CD4-positive, alpha-beta T cell treated with Interleukin-21 for 1 hour (primary cell): ENCODE data around the gene PRMT1.
A peak's percentile ranks its signal among the peaks of the same experiment; 100 is the strongest.
"Not testable (repeated sequence)": the region's sequence is repeated elsewhere in the genome, so short reads cannot be mapped to it uniquely, and the experiment has no call there.

ENCODE experiments used
- DNase-seq: peaks from one replicate; pipeline ENCODE4 v3.0.0-alpha.2; 2020

PRMT1 gene

DNA sequence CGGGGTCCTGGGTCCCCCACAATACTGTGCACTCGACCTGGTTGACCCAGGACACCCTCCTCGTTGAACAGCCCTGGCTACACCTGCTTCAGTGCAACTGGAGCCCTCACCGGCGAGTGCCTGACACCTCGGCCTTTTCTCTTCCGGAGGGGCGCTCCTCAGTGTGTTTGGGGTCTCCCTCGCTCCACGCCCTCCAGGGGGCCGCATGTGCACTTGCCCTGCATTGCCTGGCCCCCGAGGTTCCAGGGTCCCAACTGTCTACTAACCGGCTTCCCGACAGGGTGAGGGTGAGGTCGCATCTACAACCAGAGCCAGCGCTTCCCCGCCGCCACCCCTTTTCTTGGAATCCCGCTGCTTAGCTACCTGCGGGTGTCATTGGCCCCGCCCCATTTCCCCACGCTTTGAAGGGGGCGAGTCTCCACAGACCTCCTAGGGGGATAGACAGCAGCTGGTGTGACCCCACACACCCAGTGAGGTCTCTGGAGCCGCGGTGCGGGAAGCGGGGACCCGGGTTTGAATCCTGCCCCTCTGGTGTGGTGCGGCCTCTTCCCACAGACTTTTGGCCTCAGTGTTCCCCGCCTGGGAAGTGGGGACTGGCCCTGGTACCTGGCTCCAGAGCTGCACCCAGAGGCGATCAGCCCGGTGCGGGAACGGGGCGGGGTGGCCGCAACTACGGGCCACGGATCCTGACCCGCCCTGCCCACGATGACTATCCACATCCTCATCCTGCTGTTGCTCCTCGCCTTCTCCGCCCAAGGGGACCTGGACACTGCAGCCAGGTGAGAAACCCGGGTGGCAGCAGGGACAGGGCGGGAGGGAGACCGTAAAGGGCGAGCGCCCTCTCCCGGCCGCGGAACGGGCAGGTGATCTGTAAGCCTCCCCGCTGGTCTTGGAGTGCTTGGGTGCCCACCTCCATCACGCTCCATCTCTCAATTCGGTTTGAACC, 12.3 kb downstream of the PRMT1 start, which contains the start of gene ADM5:
Gene ADM5, plus strand, starts transcription at position 462 of the 946 bp plus-strand sequence. Its CDS starts 244 bp downstream, at position 706.
- DNase-seq, result peak; percentile 38

- no peak for DNase-seq
Measured at GRCh38 chr19:49690079-49690655, 13.1 kb downstream of the PRMT1 start.

GRCh38 chr19:49690656-49691242, 13.7 kb downstream of the PRMT1 start, which contains the start of gene CPT1C:
CPT1C (plus strand) TSS chr19:49691116; CDS start chr19:49692253, 1,137 bp downstream.
- DNase-seq, result peak; percentile 68

DNA sequence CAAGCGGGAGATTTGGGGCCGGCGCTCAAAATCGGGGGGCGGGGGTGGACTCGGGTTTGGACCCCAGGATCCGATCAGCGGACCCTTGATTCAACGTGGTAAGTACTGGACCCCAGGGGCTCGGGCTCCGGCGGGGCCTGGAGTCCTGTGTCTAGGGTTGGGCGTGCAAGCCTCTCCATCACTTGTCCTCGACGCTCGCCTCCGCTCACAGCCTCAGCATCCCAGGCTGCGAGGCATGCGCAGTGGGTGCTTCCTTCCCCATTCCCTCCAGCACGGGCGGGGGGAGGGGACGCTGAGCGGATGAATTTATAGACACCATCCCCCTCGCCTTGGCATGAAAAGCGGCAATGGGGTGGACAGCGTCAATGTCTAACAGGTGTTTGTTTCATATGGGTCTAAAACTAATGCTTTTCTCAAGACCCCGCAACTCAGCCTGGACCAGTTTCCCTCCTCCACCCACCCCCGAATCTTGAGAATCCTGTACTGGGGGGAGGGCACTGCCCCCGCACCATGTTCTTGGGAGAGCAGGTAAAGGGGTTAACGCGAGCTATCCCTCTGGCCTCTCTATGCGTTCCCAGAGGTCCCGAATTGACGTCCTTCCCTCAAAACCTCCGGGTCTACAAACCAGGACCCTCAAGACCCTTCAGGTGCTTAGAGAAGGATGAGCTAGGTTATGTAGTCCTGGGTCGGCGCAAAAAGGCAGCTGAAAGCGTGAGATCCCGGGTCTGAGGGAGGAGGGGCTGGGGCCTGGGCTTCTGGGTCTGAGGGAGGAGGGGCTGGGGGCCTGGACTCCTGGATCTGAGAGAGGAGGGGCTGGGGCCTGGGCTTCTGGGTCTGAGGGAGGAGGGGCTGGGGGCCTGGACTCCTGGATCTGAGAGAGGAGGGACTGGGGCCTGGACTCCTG, 14.4 kb downstream of the PRMT1 start:
- DNase-seq, result peak; percentile 32

- DNase-seq, result no peak
Measured at GRCh38 chr19:49692147-49692506, 15.1 kb downstream of the PRMT1 start.

- DNase-seq, result no peak
Measured at GRCh38 chr19:49696115-49696514, 19.0 kb downstream of the PRMT1 start.

- DNase-seq, result no peak
Measured at GRCh38 chr19:49696865-49697264, 19.8 kb downstream of the PRMT1 start.

- no peak for DNase-seq
Measured at GRCh38 chr19:49699364-49699763, 22.3 kb downstream of the PRMT1 start.

DNA sequence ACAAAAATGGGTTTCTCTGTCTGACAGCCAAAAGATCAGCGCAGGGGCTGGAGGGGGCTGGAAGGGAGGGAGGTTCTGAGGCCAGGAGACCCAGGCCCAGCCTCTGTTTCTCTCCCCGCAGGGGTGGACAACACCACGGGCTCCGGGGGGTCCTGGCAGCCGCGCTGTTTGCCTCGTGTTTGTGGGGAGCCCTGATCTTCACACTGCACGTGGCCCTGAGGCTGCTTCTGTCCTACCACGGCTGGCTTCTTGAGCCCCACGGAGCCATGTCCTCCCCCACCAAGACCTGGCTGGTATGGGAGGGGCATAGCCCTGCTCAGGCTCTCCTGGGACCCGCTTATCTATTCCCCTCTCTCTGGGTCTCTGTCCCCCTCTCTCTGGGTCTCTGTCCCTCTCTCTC, 23.5 kb downstream of the PRMT1 start:
- DNase-seq, result no peak

DNA sequence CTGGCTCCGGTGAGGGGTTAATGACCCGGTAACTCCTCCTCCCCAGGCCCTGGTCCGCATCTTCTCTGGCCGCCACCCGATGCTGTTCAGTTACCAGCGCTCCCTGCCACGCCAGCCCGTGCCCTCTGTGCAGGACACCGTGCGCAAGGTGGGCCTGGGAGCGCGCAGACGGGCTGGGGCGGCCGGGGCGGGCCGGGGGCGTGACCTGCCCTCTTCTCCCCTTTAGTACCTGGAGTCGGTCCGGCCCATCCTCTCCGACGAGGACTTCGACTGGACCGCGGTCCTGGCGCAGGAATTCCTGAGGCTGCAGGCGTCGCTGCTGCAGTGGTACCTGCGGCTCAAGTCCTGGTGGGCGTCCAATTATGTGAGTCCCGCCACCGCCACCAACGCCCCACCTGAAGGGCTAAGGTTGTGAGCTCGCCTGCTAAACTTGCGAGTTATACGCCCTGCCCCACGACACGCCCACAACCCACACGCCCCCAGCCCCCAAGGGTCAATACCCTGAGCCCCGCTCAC, 24.3 kb downstream of the PRMT1 start:
- no peak for DNase-seq

DNA sequence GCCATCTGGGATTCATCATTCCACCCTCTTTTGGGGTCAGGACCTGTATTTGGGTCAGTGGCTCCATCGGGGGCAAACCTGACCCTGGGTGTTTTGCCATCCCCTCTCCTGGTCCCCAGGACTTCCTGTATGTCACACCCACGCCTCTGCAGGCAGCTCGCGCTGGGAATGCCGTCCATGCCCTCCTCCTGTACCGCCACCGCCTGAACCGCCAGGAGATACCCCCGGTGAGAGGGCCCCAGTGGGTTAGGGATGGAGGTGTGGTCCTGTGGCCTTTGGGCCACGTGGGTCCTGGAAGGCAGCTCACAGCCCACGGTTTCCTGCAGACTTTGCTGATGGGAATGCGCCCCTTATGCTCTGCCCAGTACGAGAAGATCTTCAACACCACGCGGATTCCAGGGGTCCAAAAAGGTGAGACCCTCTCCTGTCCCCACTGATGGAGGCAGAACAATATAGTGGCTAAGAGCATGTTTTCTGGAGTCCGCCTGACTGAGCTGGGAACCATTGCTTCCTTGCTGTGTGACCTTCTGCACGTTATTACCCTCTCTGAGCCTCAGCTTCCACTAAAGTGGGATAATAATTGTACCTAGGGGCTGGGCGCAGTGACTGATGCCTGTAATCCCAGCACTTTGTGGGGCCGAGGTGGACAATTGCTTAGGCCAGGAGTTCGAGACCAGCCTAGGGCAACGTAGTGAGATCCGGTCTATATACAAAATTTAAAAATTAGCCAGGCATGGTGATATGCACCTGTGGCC, 28.0 kb downstream of the PRMT1 start:
- DNase-seq, result no peak

- no peak for DNase-seq
Measured at GRCh38 chr19:49705919-49706318, 28.8 kb downstream of the PRMT1 start.

GRCh38 chr19:49710372-49710951, 33.4 kb downstream of the PRMT1 start:
- no peak for DNase-seq

DNA sequence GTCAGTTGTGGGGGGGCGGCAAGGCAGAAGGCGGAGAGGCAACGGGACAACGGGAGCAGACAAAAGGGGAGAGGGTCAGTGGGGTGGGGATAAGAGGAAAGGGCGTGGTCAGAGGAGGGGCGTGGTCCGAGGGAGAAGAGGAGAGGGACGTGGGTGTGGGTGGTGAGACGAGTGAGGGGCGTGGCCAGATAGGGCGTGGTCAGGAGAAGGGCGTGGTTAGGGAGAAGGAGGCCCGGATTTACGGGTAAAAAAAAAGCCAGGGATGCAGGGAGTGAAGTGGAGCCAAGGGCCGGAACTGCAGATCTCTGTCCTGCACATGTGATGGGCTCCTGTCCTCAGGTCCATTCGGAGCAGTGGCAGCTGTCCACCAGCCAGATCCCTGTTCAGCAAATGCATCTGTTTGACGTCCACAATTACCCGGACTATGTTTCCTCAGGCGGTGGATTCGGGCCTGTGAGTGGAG, 35.4 kb downstream of the PRMT1 start:
- DNase-seq, result no peak

- no peak for DNase-seq
Measured at GRCh38 chr19:49713236-49713845, 36.3 kb downstream of the PRMT1 start.

DNA sequence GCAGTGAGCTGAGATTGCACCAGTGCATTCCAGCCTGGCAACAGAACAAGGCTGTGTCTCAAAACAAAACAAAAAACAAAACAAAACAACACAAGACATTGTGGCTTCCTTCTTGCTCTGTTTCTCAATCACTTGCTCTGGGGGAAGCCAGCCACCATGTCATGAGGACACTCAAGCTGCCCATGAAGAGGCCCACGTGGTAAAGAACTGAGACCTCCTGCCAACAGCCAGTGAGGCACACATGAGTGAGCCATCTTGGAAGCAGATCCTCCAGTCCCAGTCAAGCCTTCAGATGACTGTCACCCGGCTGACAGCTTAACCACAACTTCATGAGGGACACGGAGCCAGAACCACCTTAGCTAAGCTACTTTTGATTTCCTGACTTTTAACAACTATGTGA, 39.1 kb downstream of the PRMT1 start:
- DNase-seq, result no peak

DNA sequence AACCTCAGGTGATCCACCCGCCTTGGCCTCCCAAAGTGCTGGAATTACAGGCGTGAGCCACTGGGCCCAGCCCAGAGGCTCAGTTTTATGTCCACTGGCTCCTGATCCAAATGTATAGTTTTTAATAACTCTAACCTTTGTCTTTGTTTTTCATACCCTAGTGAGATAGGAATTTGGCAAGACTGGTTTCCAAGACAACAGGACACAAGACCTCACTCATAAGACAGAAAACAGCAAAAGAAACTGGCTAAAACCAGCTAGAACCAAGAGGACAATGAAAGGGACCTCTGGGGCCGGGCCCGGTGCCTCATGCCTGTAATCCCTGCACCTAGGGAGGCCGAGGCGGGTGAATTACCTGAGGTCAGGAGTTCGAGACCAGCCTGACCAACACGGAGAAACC, 41.4 kb downstream of the PRMT1 start:
- DNase-seq, result no peak

DNA sequence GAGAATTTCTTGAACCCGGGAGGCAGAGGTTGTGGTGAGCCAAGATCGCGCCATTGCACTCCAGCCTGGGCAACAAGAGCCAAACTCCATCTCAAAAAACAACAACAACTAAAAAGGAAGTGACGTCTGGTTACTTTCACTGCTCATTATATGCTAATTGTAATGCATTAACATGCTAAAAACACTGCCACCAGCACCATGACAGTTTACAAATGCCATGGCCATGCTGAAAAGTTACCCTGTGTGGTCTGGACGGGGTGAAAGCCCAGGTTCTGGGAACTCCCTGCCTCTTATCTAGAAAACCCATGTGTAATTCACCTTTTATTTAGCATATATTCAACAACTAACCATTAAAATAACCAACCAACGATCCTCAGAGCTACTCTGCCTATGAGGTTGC, 41.9 kb downstream of the PRMT1 start:
- peak; percentile 3 for DNase-seq

- DNase-seq, result not testable (repeated sequence)
Measured at GRCh38 chr19:49719420-49719819, 42.3 kb downstream of the PRMT1 start.

GRCh38 chr19:49727217-49728030, 50.4 kb downstream of the PRMT1 start:
- DNase-seq, result no peak
